Cardiac muscle cell (in vitro differentiated cells and primary cell): ENCODE measurements around the gene FGG. TPM values are rescaled to one million over a fixed set of nuclear protein-coding genes. Genes with fewer than 3 reads are reported as not detected.
A peak's percentile ranks its signal among the peaks of the same experiment; 100 is the strongest.

Experiments used
- DNase-seq, 2 donors: peaks; one replicate each; pipeline versions ENCODE4 v3.0.0 to v3.0.0-alpha.2; 2010 to 2017; ENCODE audit warnings: low read depth in 1 of 2, low spot score in 1 of 2
- H3K27ac ChIP-seq: fragments of 200-600 bp; sonication (generic); 2 replicates; pipeline ENCODE4 v1.5.1; 2016
- H3K27me3 ChIP-seq: fragments of 200-600 bp; sonication (generic); 2 replicates; pipeline ENCODE4 v1.6.0; 2016; ENCODE audit warnings: control low read depth
- H3K36me3 ChIP-seq: fragments of 200-600 bp; sonication (generic); 2 replicates; pipeline ENCODE4 v1.5.1; 2016; ENCODE audit warnings: control low read depth
- H3K4me1 ChIP-seq: fragments of 200-600 bp; sonication (generic); 2 replicates; pipeline ENCODE4 v1.8.1; 2017; ENCODE audit warnings: low read depth, mild to moderate bottlenecking, mixed run types
- H3K4me3 ChIP-seq: fragments of 200-600 bp; sonication (generic); 2 replicates; pipeline ENCODE4 v1.5.1; 2016; ENCODE audit warnings: mild to moderate bottlenecking
- H3K9me3 ChIP-seq: fragments of 200-600 bp; sonication (generic); 2 replicates; pipeline ENCODE4 v1.5.1; 2017; ENCODE audit warnings: low read depth, mild to moderate bottlenecking, control low read depth
- polyA plus RNA-seq: library from polyadenylated mRNA; unstranded; fragments of >200 nt; fragmentation: Nextera tagmentation; extraction: Ambion mirVana; gene quantifications from 2 replicates; pipeline ENCODE4 v1.2.1, GENCODE V29; 2016
- total RNA-seq: library from RNA; depleted of rRNA; stranded (reverse); fragments of >200 nt; gene quantifications from 2 replicates; pipeline ENCODE4 v1.2.3, GENCODE V29; 2016
- TF ChIP-seq, protein P1 (sequence below): IDR thresholded peaks from 2 replicates; pipeline ENCODE4 v1.5.1; 2012; ENCODE audit warnings: low read depth, mild to moderate bottlenecking, low read length

Gene FGG
- total and polyA plus RNA-seq, 2 experiments from 2014 or later: 0.68 TPM; not detected in 1

DNA sequence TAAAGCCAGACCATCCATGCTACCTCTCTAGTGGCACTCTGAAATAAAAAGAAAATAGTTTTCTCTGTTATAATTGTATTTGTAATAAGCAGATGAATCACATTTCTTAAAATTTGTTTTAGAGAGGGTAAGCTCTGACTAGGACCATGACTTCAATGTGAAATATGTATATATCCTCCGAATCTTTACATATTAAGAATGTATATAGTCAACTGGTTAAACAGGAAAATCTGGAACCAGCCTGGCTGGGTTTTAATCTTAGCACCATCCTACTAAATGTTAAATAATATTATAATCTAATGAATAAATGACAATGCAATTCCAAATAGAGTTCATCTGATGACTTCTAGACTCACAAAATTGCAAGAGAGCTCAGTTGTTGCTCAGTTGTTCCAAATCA lies 48.1 kb downstream of the FGG start:
- no peaks in the 10 kb centered on the region for H3K9me3 ChIP-seq
- no peaks in the 10 kb centered on the region for H3K4me1 ChIP-seq
- H3K27me3 ChIP-seq: no peaks in the 10 kb centered on the region
- no peak for DNase-seq
- TF ChIP-seq, protein P1, sequence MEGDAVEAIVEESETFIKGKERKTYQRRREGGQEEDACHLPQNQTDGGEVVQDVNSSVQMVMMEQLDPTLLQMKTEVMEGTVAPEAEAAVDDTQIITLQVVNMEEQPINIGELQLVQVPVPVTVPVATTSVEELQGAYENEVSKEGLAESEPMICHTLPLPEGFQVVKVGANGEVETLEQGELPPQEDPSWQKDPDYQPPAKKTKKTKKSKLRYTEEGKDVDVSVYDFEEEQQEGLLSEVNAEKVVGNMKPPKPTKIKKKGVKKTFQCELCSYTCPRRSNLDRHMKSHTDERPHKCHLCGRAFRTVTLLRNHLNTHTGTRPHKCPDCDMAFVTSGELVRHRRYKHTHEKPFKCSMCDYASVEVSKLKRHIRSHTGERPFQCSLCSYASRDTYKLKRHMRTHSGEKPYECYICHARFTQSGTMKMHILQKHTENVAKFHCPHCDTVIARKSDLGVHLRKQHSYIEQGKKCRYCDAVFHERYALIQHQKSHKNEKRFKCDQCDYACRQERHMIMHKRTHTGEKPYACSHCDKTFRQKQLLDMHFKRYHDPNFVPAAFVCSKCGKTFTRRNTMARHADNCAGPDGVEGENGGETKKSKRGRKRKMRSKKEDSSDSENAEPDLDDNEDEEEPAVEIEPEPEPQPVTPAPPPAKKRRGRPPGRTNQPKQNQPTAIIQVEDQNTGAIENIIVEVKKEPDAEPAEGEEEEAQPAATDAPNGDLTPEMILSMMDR: no peak
- H3K27ac ChIP-seq: no peak overlapping the region
- H3K36me3 ChIP-seq: no peaks in the 10 kb centered on the region
- no peak overlapping the region for H3K4me3 ChIP-seq

DNA sequence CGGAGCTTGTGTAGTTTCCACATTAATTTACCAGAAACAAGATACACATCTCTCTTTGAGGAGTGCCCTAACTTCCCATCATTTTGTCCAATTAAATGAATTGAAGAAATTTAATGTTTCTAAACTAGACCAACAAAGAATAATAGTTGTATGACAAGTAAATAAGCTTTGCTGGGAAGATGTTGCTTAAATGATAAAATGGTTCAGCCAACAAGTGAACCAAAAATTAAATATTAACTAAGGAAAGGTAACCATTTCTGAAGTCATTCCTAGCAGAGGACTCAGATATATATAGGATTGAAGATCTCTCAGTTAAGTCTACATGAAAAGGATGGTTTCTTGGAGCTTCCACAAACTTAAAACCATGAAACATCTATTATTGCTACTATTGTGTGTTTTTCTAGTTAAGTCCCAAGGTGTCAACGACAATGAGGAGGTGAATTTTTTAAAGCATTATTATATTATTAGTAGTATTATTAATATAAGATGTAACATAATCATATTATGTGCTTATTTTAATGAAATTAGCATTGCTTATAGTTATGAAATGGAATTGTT lies 49.7 kb downstream of the FGG start, which contains the start of gene FGB:
Gene FGB (plus strand): TSS at position 315 of the 558 bp plus-strand sequence. CDS start 8 bp downstream, at position 323.
- no peaks in the 10 kb centered on the region for H3K36me3 ChIP-seq
- no peak within 1 kb of the TSS for H3K4me3 ChIP-seq
- TF ChIP-seq, protein P1: no peak
- no peak within 1 kb of the TSS for H3K27ac ChIP-seq
- no peaks in the 10 kb centered on the region for H3K9me3 ChIP-seq
- DNase-seq: no peak
- no peaks in the 10 kb centered on the region for H3K4me1 ChIP-seq
- no peaks in the 10 kb centered on the region for H3K27me3 ChIP-seq

DNA sequence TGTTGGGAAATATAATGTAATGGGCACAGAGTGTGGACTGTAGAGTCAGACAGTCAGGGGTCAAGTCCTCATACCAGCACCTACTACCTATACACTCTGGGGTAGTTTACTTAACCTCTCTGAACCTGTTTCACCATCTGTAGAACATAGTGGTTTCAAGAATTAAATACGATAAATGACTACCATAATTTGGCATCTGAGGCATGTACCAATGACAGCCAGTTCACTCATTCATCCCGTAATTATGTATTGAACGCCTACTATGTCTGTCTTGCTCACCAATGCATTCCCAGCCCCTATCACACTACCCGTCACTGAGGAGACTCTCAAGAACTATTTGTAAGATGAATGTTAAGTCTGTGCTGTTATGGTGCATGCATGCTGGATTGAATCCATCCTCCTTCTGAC lies 51.6 kb downstream of the FGG start:
- peak in 1 of 2 donors; percentile 34 for DNase-seq
- TF ChIP-seq, protein P1: no peak
- H3K27me3 ChIP-seq: no peaks in the 10 kb centered on the region
- H3K4me3 ChIP-seq: no peak overlapping the region
- no peaks in the 10 kb centered on the region for H3K9me3 ChIP-seq
- H3K4me1 ChIP-seq: no peaks in the 10 kb centered on the region
- H3K27ac ChIP-seq: no peak overlapping the region
- no peaks in the 10 kb centered on the region for H3K36me3 ChIP-seq

DNA sequence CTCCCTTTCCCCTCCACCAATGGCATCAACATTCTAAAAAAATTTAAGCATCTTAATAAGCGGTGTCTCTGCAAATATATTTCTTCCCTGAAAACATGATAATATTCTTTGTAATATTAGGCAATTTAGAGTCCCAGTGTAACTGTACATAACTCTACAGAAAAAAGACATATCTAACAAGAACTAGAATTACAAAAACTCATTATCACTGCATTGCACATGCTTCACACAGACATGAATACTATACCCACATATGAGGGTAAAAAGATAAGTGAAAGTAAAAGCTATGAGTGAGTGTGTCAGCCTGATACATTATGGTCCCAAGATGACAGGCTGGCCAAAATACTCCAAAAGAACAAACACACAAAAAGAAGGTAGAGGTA lies 52.0 kb downstream of the FGG start:
- no peak for DNase-seq
- no peak overlapping the region for H3K27ac ChIP-seq
- H3K27me3 ChIP-seq: no peaks in the 10 kb centered on the region
- no peak overlapping the region for H3K4me3 ChIP-seq
- H3K4me1 ChIP-seq: no peaks in the 10 kb centered on the region
- H3K36me3 ChIP-seq: no peaks in the 10 kb centered on the region
- TF ChIP-seq, protein P1: no peak
- no peaks in the 10 kb centered on the region for H3K9me3 ChIP-seq

DNA sequence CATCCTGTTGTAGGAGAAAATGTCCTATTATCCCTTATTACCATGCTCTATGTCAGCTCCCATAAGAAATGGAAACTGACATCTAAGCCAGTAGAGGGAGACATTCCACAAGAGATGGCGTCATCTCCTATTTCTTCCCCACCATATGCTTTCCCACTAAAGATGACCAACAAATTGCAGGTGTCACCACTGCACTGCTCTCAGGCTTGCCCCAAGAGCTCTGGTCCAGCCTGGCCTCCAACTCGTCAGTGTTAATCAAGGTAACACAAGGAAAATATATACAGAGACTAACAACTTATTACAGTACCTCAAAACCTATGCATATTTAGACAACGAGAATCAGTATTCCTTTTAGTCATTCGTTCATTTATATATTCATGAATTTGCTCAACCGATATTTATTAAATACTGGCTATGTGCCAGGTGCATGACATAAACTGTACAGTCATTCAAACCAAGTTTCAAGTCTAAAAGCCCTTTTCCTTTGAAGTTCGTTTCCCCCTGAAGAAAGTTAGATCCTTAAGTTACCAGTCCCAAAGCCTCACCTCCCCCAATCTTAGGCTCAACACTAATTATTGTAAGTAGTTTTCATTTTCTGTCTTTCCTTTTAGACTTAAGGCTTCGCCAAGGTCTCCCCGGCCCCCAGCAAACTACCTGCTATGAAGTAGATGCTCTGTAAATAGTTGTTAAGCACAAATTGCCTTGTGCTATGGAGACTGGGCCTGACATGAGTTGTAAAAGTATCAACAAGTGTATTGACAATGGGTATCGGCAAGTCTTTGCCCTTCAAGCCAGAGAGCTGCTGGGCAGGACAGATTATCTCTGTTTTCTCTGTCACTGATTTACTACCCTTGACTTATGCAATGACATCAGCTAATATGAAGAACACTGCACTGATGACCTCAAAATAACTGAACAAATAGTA lies 52.7 kb downstream of the FGG start:
- no peaks in the 10 kb centered on the region for H3K9me3 ChIP-seq
- H3K4me3 ChIP-seq: no peak overlapping the region
- H3K4me1 ChIP-seq: no peaks in the 10 kb centered on the region
- no peaks in the 10 kb centered on the region for H3K27me3 ChIP-seq
- H3K27ac ChIP-seq: no peak overlapping the region
- DNase-seq: peak; percentile 49 to 66
- TF ChIP-seq, protein P1: peak; percentile 60
- H3K36me3 ChIP-seq: no peaks in the 10 kb centered on the region
